Caco-2 (cell line): ENCODE results near the gene AGMO. TPM values are rescaled to one million over a fixed set of nuclear protein-coding genes. Genes with fewer than 3 reads are reported as not detected.
A peak's percentile ranks its signal among the peaks of the same experiment; 100 is the strongest.

ENCODE experiments used
- BruUV-seq: library from RNA; stranded (reverse); fragments of 400-500 nt; replicated peaks from 2 replicates; lab custom pipeline; 2021; lab: Mats Ljungman, UMichigan
- CTCF ChIA-PET: fragments of 300-600 bp; sonication (Branson Sonifier 250); formaldehyde crosslinking; loops from one replicate; lab custom pipeline; 2022; ENCODE audit warnings: antibody characterized with exemption; lab: Charles Lee
- POLR2A ChIA-PET: fragments of 300-600 bp; sonication (Branson Sonifier 250); formaldehyde crosslinking; loops from one replicate; lab custom pipeline; 2022; ENCODE audit warnings: antibody characterized with exemption; lab: Charles Lee
- DNase-seq, 2 experiments: peaks; one replicate each; pipeline versions ENCODE4 v3.0.0 to v3.0.0-alpha.2; 2020 to 2022
- H3K27me3 ChIP-seq: replicated peaks from 2 replicates; pipeline ENCODE4 v1.6.0; 2011; ENCODE audit warnings: low read length; ENCODE audit not compliant: control insufficient read depth, insufficient read depth
- H3K36me3 ChIP-seq: 2 replicates; pipeline ENCODE4 v1.5.1; 2011; ENCODE audit warnings: low read length; ENCODE audit not compliant: control insufficient read depth, insufficient read depth
- H3K4me1 ChIP-seq: fragments of 250-450 bp; sonication (Bioruptor Pico); 2 replicates; pipeline ENCODE4 v1.5.1; 2020; ENCODE audit warnings: mild to moderate bottlenecking
- H3K4me3 ChIP-seq: 2 replicates; pipeline ENCODE4 v1.5.1; 2011; ENCODE audit warnings: low read depth, mild to moderate bottlenecking, control low read depth, low read length
- H3K9me3 ChIP-seq: fragments of 250-450 bp; sonication (Bioruptor Pico); 2 replicates; pipeline ENCODE4 v1.5.1; 2020; ENCODE audit warnings: mild to moderate bottlenecking, moderate library complexity
- H3K27ac Mint-ChIP-seq: one replicate; pipeline ENCODE4 v1.8.0; 2022; ENCODE audit warnings: mixed read lengths; ENCODE audit not compliant: unreplicated experiment
- H3K27me3 Mint-ChIP-seq: one replicate; pipeline ENCODE4 v1.8.0; 2022; ENCODE audit warnings: mixed read lengths; ENCODE audit not compliant: insufficient read depth, unreplicated experiment
- H3K36me3 Mint-ChIP-seq: one replicate; pipeline ENCODE4 v1.8.0; 2022; ENCODE audit warnings: mild to moderate bottlenecking, mixed read lengths; ENCODE audit not compliant: insufficient read depth, unreplicated experiment
- H3K4me1 Mint-ChIP-seq: one replicate; pipeline ENCODE4 v1.8.0; 2022; ENCODE audit warnings: low read depth, mixed read lengths; ENCODE audit not compliant: unreplicated experiment
- H3K4me3 Mint-ChIP-seq: one replicate; pipeline ENCODE4 v1.8.0; 2022; ENCODE audit warnings: mild to moderate bottlenecking, moderate library complexity, mixed read lengths; ENCODE audit not compliant: unreplicated experiment
- H3K9me3 Mint-ChIP-seq: one replicate; pipeline ENCODE4 v1.8.0; 2022; ENCODE audit warnings: mixed read lengths; ENCODE audit not compliant: unreplicated experiment
- CTCF ChIP-seq, 2 experiments: fragments of 200-600 bp in 1 of 2; IDR thresholded peaks; 1 replicate in 1 of 2; 2 replicates in 1 of 2; pipeline versions ENCODE4 v1.5.1 to v1.8.0; 2011 to 2022; ENCODE audit warnings: antibody characterized with exemption in 1 of 2, control low read depth in 1 of 2, inconsistent platforms in 1 of 2, low read depth in 1 of 2, low read length in 1 of 2, mild to moderate bottlenecking in 1 of 2, moderate library complexity in 1 of 2; ENCODE audit not compliant: insufficient read depth in 1 of 2, severe bottlenecking in 1 of 2, unreplicated experiment in 1 of 2
- intact Hi-C: fragments of 100-400 bp; cut with micrococcal nuclease; formaldehyde crosslinking; loops from one replicate; pipeline ENCODE4 v1.10.0; 2022; ENCODE audit not compliant: unreplicated experiment
- total RNA-seq: library from RNA; stranded (reverse); gene quantifications from 2 replicates; pipeline ENCODE4 v1.2.3, GENCODE V29; 2022

AGMO gene
- total RNA-seq, 1 experiment from 2014 or later = 0.16 TPM

GRCh38 chr7:15407910-15408309, 153.9 kb downstream of the AGMO start:
- Mint-ChIP-seq H3K27ac (no peak overlapping the region), H3K36me3 (no peaks in the 10 kb centered on the region), H3K4me3 (no peak overlapping the region), H3K27me3 (no peaks in the 10 kb centered on the region), H3K9me3 (no peaks in the 10 kb centered on the region), H3K4me1 (peaks cover 16% of the 10 kb centered on the region)
- BruUV-seq = no TSS peak
- ChIA-PET CTCF (no interaction called here), POLR2A (no interaction called here)
- Histone ChIP-seq H3K9me3 (no peaks in the 10 kb centered on the region), H3K4me1 (peaks cover 11% of the 10 kb centered on the region), H3K4me3 (no peak overlapping the region), H3K27me3 (no peaks in the 10 kb centered on the region), H3K36me3 (no peaks in the 10 kb centered on the region)
- no peak for TF ChIP-seq CTCF (IDR thresholded peaks at IDR 0.05; ENCODE audit: insufficient read depth in 1 of 2, low read depth in 1 of 2, low read length in 1 of 2, severe bottlenecking in 1 of 2, unreplicated experiment in 1 of 2)
- intact Hi-C loops = no loop called here
- peak in 1 of 2 experiments; percentile 16 for DNase-seq

GRCh38 chr7:15403751-15404150, 158.1 kb downstream of the AGMO start:
- Mint-ChIP-seq H3K4me1 (peaks cover 12% of the 10 kb centered on the region), H3K27ac (no peak overlapping the region), H3K4me3 (no peak overlapping the region), H3K9me3 (no peaks in the 10 kb centered on the region), H3K27me3 (no peaks in the 10 kb centered on the region), H3K36me3 (no peaks in the 10 kb centered on the region)
- peaks cover 11% of the 10 kb centered on the region for H3K4me1 ChIP-seq
- intact Hi-C loops = no loop called here
- TF ChIP-seq CTCF (IDR thresholded peaks at IDR 0.05; ENCODE audit: insufficient read depth in 1 of 2, low read depth in 1 of 2, low read length in 1 of 2, severe bottlenecking in 1 of 2, unreplicated experiment in 1 of 2) = no peak
- CTCF ChIA-PET = no interaction called here
- POLR2A ChIA-PET = no interaction called here
- DNase-seq = no peak
- no peaks in the 10 kb centered on the region for H3K36me3 ChIP-seq
- H3K4me3 ChIP-seq = no peak overlapping the region
- H3K9me3 ChIP-seq = no peaks in the 10 kb centered on the region
- BruUV-seq = no TSS peak
- H3K27me3 ChIP-seq = no peaks in the 10 kb centered on the region

GRCh38 chr7:15403315-15403714, 158.5 kb downstream of the AGMO start:
- Histone ChIP-seq H3K36me3 (no peaks in the 10 kb centered on the region), H3K9me3 (no peaks in the 10 kb centered on the region), H3K27me3 (no peaks in the 10 kb centered on the region), H3K4me1 (peaks cover 9% of the 10 kb centered on the region), H3K4me3 (no peak overlapping the region)
- POLR2A ChIA-PET = no interaction called here
- BruUV-seq = no TSS peak
- no peaks in the 10 kb centered on the region for H3K27me3 Mint-ChIP-seq
- DNase-seq = no peak
- H3K4me1 Mint-ChIP-seq = peaks cover 8% of the 10 kb centered on the region
- intact Hi-C loops = no loop called here
- TF ChIP-seq CTCF (IDR thresholded peaks at IDR 0.05; ENCODE audit: insufficient read depth in 1 of 2, low read depth in 1 of 2, low read length in 1 of 2, severe bottlenecking in 1 of 2, unreplicated experiment in 1 of 2) = no peak
- no peak overlapping the region for H3K4me3 Mint-ChIP-seq
- no peaks in the 10 kb centered on the region for H3K36me3 Mint-ChIP-seq
- CTCF ChIA-PET = no interaction called here
- H3K9me3 Mint-ChIP-seq = no peaks in the 10 kb centered on the region
- no peak overlapping the region for H3K27ac Mint-ChIP-seq
